ENCODE data around the gene DHRS3.

DNA sequence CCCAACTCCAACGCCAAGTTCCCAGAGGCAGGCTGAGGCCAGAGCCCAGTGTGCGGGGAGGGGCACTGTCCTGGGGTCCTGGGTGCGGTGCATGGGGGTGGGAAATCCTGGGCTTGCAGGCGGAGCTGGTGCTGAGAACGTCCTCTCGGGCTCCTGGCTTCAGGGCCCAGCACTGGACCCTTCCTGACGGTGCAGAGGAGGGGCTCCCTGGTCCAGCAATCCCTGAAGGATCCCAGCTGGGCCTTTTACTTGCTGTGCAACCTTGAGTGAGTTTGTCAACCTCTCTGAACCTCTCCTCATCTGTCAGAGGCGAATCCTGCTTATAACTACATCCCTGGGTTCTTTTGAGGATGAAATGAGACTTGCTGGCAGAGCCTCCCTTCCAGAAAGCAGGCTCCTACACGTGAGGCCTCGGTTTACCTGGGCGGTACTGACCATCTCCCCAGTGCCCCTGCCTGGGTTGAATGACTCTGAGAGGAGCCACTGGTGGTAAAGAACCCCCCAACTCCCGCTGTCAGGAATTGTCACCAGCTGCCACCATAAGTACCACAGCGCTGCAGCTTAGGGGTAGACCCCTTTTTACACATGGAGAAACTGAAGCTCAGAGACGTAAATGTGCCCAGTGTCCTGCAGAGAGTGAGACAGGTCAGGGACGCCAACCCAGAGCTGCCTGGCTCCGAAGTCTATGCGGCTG is 77.3 kb downstream of the DHRS3 start:
- TF ChIP-seq POLR2A (IDR thresholded peaks at IDR 0.05), result no peak
- TF ChIP-seq, protein P1, sequence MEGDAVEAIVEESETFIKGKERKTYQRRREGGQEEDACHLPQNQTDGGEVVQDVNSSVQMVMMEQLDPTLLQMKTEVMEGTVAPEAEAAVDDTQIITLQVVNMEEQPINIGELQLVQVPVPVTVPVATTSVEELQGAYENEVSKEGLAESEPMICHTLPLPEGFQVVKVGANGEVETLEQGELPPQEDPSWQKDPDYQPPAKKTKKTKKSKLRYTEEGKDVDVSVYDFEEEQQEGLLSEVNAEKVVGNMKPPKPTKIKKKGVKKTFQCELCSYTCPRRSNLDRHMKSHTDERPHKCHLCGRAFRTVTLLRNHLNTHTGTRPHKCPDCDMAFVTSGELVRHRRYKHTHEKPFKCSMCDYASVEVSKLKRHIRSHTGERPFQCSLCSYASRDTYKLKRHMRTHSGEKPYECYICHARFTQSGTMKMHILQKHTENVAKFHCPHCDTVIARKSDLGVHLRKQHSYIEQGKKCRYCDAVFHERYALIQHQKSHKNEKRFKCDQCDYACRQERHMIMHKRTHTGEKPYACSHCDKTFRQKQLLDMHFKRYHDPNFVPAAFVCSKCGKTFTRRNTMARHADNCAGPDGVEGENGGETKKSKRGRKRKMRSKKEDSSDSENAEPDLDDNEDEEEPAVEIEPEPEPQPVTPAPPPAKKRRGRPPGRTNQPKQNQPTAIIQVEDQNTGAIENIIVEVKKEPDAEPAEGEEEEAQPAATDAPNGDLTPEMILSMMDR (IDR thresholded peaks at IDR 0.05), result no peak
- TF ChIP-seq POLR2AphosphoS5 (IDR thresholded peaks at IDR 0.05), result no peak
- no peak for TF ChIP-seq EP300 (IDR thresholded peaks at IDR 0.05)
